Body of pancreas (tissue), 4 donors: ENCODE results near the gene GRPEL2. TPM values are rescaled to one million over a fixed set of nuclear protein-coding genes. Genes with fewer than 3 reads are reported as not detected.

Experiments
- ATAC-seq: fragments of 150-250 bp; one replicate; pipeline ENCODE4 v1.9.1; 2016
- DNase-seq, 4 donors: peaks; one replicate each; pipeline ENCODE4 v3.0.0-alpha.2; 2019
- H3K27ac ChIP-seq, 4 donors: fragments of 200-600 bp; sonication (generic); 1 replicate in 3 of 4; 2 replicates in 1 of 4; pipeline versions ENCODE4 v1.5.1 to v1.6.1; 2016 to 2019; ENCODE audit warnings: mild to moderate bottlenecking in 1 of 4, mixed read lengths in 1 of 4, moderate library complexity in 1 of 4
- H3K27me3 ChIP-seq, 2 donors: fragments of 200-600 bp; sonication (generic); one replicate each; pipeline ENCODE4 v1.6.0; 2016; ENCODE audit warnings: mild to moderate bottlenecking in 1 of 2
- H3K36me3 ChIP-seq, 2 donors: fragments of 200-600 bp; sonication (generic); replicated peaks in 1 of 2; 2 replicates each; pipeline ENCODE4 v1.5.1; 2016; ENCODE audit warnings: low read depth in 2 of 2; ENCODE audit not compliant: insufficient read depth in 1 of 2
- H3K4me1 ChIP-seq: fragments of 200-600 bp; sonication (generic); one replicate; pipeline ENCODE4 v1.6.0; 2016
- H3K4me3 ChIP-seq, 2 donors: fragments of 200-600 bp; sonication (generic); 1 replicate in 1 of 2; 2 replicates in 1 of 2; pipeline ENCODE4 v1.5.1; 2016 to 2019
- H3K9me3 ChIP-seq, 3 donors: fragments of 200-600 bp; sonication (generic); 1 replicate in 2 of 3; 2 replicates in 1 of 3; pipeline ENCODE4 v1.5.1; 2016
- CTCF ChIP-seq, 7 experiments: fragments of 450-650 bp in 4 of 7; fragments of 200-600 bp in 3 of 7; sonication (generic) in 3 of 7; IDR thresholded peaks; one replicate each; pipeline ENCODE4 v1.5.1; 2016 to 2019; ENCODE audit warnings: antibody characterized with exemption in 7 of 7
- POLR2A ChIP-seq, 3 donors: fragments of 450-650 bp; IDR thresholded peaks; one replicate each; pipeline ENCODE4 v1.6.1; 2016; ENCODE audit warnings: antibody characterized with exemption in 3 of 3, mild to moderate bottlenecking in 2 of 3
- WGBS, 2 donors: methylation state at CpG; one replicate each; pipeline ENCODE4 v1.1.5; 2017; 5-methylcytosine and 5-hydroxymethylcytosine counted together
- intact Hi-C: fragments of 100-400 bp; cut with DNase I; formaldehyde crosslinking; loops from one replicate; pipeline ENCODE4 v1.15.1; 2023
- total RNA-seq, 2 donors: library from RNA; depleted of rRNA; stranded (reverse); fragments of >200 nt; gene quantifications; one replicate each; pipeline ENCODE4 v1.1.0, GENCODE V29; 2016

GRPEL2 gene
- total RNA-seq, 2 donors from 2014 or later = 4.9 to 10.6 TPM

GRCh38 chr5:149382517-149383220, 37.4 kb downstream of the GRPEL2 start:
- H3K9me3 ChIP-seq = no peaks in the 10 kb centered on the region
- H3K36me3 ChIP-seq = no peaks in the 10 kb centered on the region
- ATAC-seq = no peak
- H3K27ac ChIP-seq = no peak overlapping the region
- DNase-seq = no peak
- TF ChIP-seq POLR2A (IDR thresholded peaks at IDR 0.05) = no peak
- no peak for TF ChIP-seq CTCF (IDR thresholded peaks at IDR 0.05)
- WGBS, 2 donors = 76 to 85% methylated on average over 11 to 12 of the region's 12 CpGs
- intact Hi-C loops = no loop called here
- H3K4me1 ChIP-seq = no peaks in the 10 kb centered on the region
- no peaks in the 10 kb centered on the region for H3K27me3 ChIP-seq
- no peak overlapping the region for H3K4me3 ChIP-seq

- Histone ChIP-seq H3K4me1 (no peaks in the 10 kb centered on the region), H3K27me3 (no peaks in the 10 kb centered on the region), H3K9me3 (peaks cover 0 to 2% (median 0%) of the 10 kb centered on the region in 3 donors), H3K27ac (no peak overlapping the region), H3K4me3 (no peak overlapping the region), H3K36me3 (no peaks in the 10 kb centered on the region)
- TF ChIP-seq CTCF (IDR thresholded peaks at IDR 0.05) (no peak), POLR2A (IDR thresholded peaks at IDR 0.05) (no peak)
- DNase-seq (no peak), ATAC-seq (no peak)
- WGBS, 2 donors = 68 to 84% methylated on average over 8 to 9 of the region's 9 CpGs
- intact Hi-C loops = no loop called here
Observed at GRCh38 chr5:149383399-149383798, 38.1 kb downstream of the GRPEL2 start.

- DNase-seq = no peak
- intact Hi-C loops = loop anchor here (5.0 kb wide), 1 partner anchor 176 kb away; no protein-coding TSS in a partner anchor
- peak overlapping the region in 1 of 4 donors; percentile 14 for H3K27ac ChIP-seq
- ATAC-seq = no peak
- H3K36me3 ChIP-seq = no peaks in the 10 kb centered on the region
- no peak for TF ChIP-seq POLR2A (IDR thresholded peaks at IDR 0.05)
- TF ChIP-seq CTCF (IDR thresholded peaks at IDR 0.05) = no peak
- no peaks in the 10 kb centered on the region for H3K4me1 ChIP-seq
- 77 to 86% methylated on average over 4 to 5 of the region's 5 CpGs for WGBS, 2 donors
- peaks cover 0 to 5% (median 0%) of the 10 kb centered on the region in 3 donors for H3K9me3 ChIP-seq
- no peak overlapping the region for H3K4me3 ChIP-seq
- H3K27me3 ChIP-seq = no peaks in the 10 kb centered on the region
Observed at GRCh38 chr5:149386166-149386565, 40.9 kb downstream of the GRPEL2 start.

- no peak for DNase-seq
- intact Hi-C loops = loop anchor here (5.0 kb wide), 1 partner anchor 175 kb away; no protein-coding TSS in a partner anchor
Observed at GRCh38 chr5:149387081-149387631, 41.9 kb downstream of the GRPEL2 start.

More at GRCh38 chr5:149387081-149387631, 41.9 kb downstream of the GRPEL2 start:
- Histone ChIP-seq H3K36me3 (no peaks in the 10 kb centered on the region), H3K27ac (no peak overlapping the region), H3K9me3 (peaks cover 0 to 5% (median 0%) of the 10 kb centered on the region in 3 donors), H3K4me1 (no peaks in the 10 kb centered on the region), H3K4me3 (no peak overlapping the region), H3K27me3 (no peaks in the 10 kb centered on the region)
- WGBS, 2 donors = 75 to 83% methylated on average over 9 of the region's 9 CpGs
- TF ChIP-seq CTCF (IDR thresholded peaks at IDR 0.05) (no peak), POLR2A (IDR thresholded peaks at IDR 0.05) (no peak)
- ATAC-seq = no peak
